Activated naive CD8-positive, alpha-beta T cell treated with anti-CD3 and anti-CD28 coated beads, Interleukin-2, amount 50 U/mL, for 24 hours (primary cell): Measurements from ENCODE around the gene DPY19L3.
"Not testable (repeated sequence)": the region's sequence is repeated elsewhere in the genome, so short reads cannot be mapped to it uniquely, and the experiment has no call there.

Experiments used
- ATAC-seq: fragments of 150-1000 bp; cut with Tn5 transposase; one replicate; pipeline ENCODE4 v1.10.0; 2021
- DNase-seq: peaks from one replicate; pipeline ENCODE4 v3.0.0; 2021
- H3K27ac Mint-ChIP-seq: one replicate; pipeline ENCODE4 v1.8.0; 2021; ENCODE audit warnings: mild to moderate bottlenecking, mixed read lengths
- H3K27me3 Mint-ChIP-seq: one replicate; pipeline ENCODE4 v1.8.0; 2021; ENCODE audit warnings: mixed read lengths
- H3K36me3 Mint-ChIP-seq: one replicate; pipeline ENCODE4 v1.8.0; 2021; ENCODE audit warnings: low read depth, mixed read lengths
- H3K4me1 Mint-ChIP-seq: one replicate; pipeline ENCODE4 v1.8.0; 2021; ENCODE audit warnings: mixed read lengths
- H3K4me3 Mint-ChIP-seq: one replicate; pipeline ENCODE4 v1.8.0; 2021; ENCODE audit warnings: mild to moderate bottlenecking, moderate library complexity, mixed read lengths
- H3K9me3 Mint-ChIP-seq: one replicate; pipeline ENCODE4 v1.8.0; 2021; ENCODE audit warnings: mixed read lengths

The DPY19L3 gene

GRCh38 chr19:32374362-32374761 is 31.2 kb upstream of the DPY19L3 start:
- ATAC-seq, H3K27ac Mint-ChIP-seq: not testable (repeated sequence)
- peaks cover 51% of the 10 kb centered on the region for H3K36me3 Mint-ChIP-seq

GRCh38 chr19:32377088-32377487 is 28.5 kb upstream of the DPY19L3 start:
- H3K27me3 Mint-ChIP-seq, H3K9me3 Mint-ChIP-seq, H3K4me1 Mint-ChIP-seq, ATAC-seq, H3K4me3 Mint-ChIP-seq, DNase-seq, H3K27ac Mint-ChIP-seq: not testable (repeated sequence)
- H3K36me3 Mint-ChIP-seq, result peaks cover 46% of the 10 kb centered on the region

More at GRCh38 chr19:32374362-32374761, 31.2 kb upstream of the DPY19L3 start:
- H3K4me1 Mint-ChIP-seq, DNase-seq, H3K27me3 Mint-ChIP-seq, H3K9me3 Mint-ChIP-seq, H3K4me3 Mint-ChIP-seq: not testable (repeated sequence)

- peaks cover 47% of the 10 kb centered on the region for H3K36me3 Mint-ChIP-seq
- peaks cover 2% of the 10 kb centered on the region for H3K4me1 Mint-ChIP-seq
- no peaks in the 10 kb centered on the region for H3K9me3 Mint-ChIP-seq
- no peak overlapping the region for H3K4me3 Mint-ChIP-seq
- no peaks in the 10 kb centered on the region for H3K27me3 Mint-ChIP-seq
- no peak for DNase-seq
- H3K27ac Mint-ChIP-seq, result no peak overlapping the region
- no peak for ATAC-seq
Observed at GRCh38 chr19:32380269-32380668, 25.3 kb upstream of the DPY19L3 start.

- Mint-ChIP-seq H3K27me3 (no peaks in the 10 kb centered on the region), H3K9me3 (no peaks in the 10 kb centered on the region), H3K27ac (no peak overlapping the region), H3K36me3 (peaks cover 20% of the 10 kb centered on the region), H3K4me1 (no peaks in the 10 kb centered on the region), H3K4me3 (no peak overlapping the region)
- ATAC-seq, result no peak
- DNase-seq, result no peak
Observed at GRCh38 chr19:32387701-32388392, 17.7 kb upstream of the DPY19L3 start.

GRCh38 chr19:32388393-32388855 is 17.1 kb upstream of the DPY19L3 start:
- Mint-ChIP-seq H3K36me3 (peaks cover 15% of the 10 kb centered on the region), H3K27me3 (no peaks in the 10 kb centered on the region), H3K9me3 (no peaks in the 10 kb centered on the region), H3K4me1 (no peaks in the 10 kb centered on the region), H3K4me3 (no peak overlapping the region), H3K27ac (no peak overlapping the region)
- ATAC-seq (no peak), DNase-seq (no peak)

- peaks cover 13% of the 10 kb centered on the region for H3K36me3 Mint-ChIP-seq
- H3K4me3 Mint-ChIP-seq, result no peak overlapping the region
- H3K27me3 Mint-ChIP-seq, result no peaks in the 10 kb centered on the region
- peaks cover 15% of the 10 kb centered on the region for H3K4me1 Mint-ChIP-seq
- no peak overlapping the region for H3K27ac Mint-ChIP-seq
- no peak for ATAC-seq
- H3K9me3 Mint-ChIP-seq, result no peaks in the 10 kb centered on the region
- DNase-seq, result no peak
Observed at GRCh38 chr19:32392901-32393300, 12.7 kb upstream of the DPY19L3 start.

DNA sequence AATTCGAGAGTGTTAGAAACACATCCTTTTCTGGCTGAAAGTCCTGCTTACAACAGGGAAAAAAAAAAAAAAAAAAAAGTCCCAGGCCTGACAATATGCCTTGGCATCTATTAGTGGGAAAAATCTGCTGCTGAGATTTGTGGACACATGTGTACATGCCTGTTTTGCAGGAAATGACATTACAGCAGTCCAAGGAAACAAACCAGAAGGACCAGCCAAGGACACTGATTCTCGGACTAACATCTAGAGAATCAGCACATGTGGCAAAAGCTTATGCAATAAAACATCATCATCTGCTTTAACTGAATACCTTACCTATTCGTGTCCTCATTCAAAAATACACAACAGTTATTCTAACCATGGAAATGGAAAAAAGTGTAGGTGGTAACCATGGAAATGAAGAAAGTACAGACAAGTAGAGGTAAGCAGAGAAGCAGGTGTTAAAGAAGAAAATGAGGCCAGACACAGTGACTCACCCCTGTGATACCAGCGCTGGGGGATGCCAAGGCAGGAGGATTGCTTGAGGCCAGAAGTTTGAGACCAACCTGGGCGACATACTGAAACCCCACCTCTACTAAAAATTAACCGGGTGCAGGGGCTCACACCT is 9.4 kb upstream of the DPY19L3 start:
- Mint-ChIP-seq H3K27ac (peak overlapping the region; percentile 54), H3K27me3 (no peaks in the 10 kb centered on the region), H3K36me3 (peaks cover 10% of the 10 kb centered on the region), H3K4me3 (no peak overlapping the region), H3K4me1 (peaks cover 15% of the 10 kb centered on the region), H3K9me3 (no peaks in the 10 kb centered on the region)
- ATAC-seq (peak; percentile 88), DNase-seq (no peak)

GRCh38 chr19:32397671-32398101 is 7.9 kb upstream of the DPY19L3 start:
- H3K4me3 Mint-ChIP-seq, result no peak overlapping the region
- no peak for DNase-seq
- H3K4me1 Mint-ChIP-seq, result peaks cover 17% of the 10 kb centered on the region
- H3K27me3 Mint-ChIP-seq, result no peaks in the 10 kb centered on the region
- no peaks in the 10 kb centered on the region for H3K9me3 Mint-ChIP-seq
- H3K36me3 Mint-ChIP-seq, result peaks cover 8% of the 10 kb centered on the region
- ATAC-seq, result peak; percentile 57
- H3K27ac Mint-ChIP-seq, result no peak overlapping the region

GRCh38 chr19:32401992-32402391 is 3.6 kb upstream of the DPY19L3 start:
- ATAC-seq (no peak), DNase-seq (no peak)
- Mint-ChIP-seq H3K27me3 (no peaks in the 10 kb centered on the region), H3K4me1 (peaks cover 23% of the 10 kb centered on the region), H3K27ac (no peak overlapping the region), H3K9me3 (no peaks in the 10 kb centered on the region), H3K4me3 (no peak overlapping the region), H3K36me3 (no peaks in the 10 kb centered on the region)

GRCh38 chr19:32403291-32403995 is 2.1 kb upstream of the DPY19L3 start:
- Mint-ChIP-seq H3K4me1 (peaks cover 23% of the 10 kb centered on the region), H3K9me3 (no peaks in the 10 kb centered on the region), H3K4me3 (peak overlapping the region; percentile 84), H3K36me3 (peaks cover 3% of the 10 kb centered on the region), H3K27me3 (no peaks in the 10 kb centered on the region), H3K27ac (peak overlapping the region; percentile 87)
- DNase-seq, result no peak
- ATAC-seq, result no peak

GRCh38 chr19:32404213-32404932 is 1.2 kb upstream of the DPY19L3 start:
- DNase-seq, result peak; percentile 3
- no peak for ATAC-seq
- Mint-ChIP-seq H3K4me1 (peaks cover 23% of the 10 kb centered on the region), H3K27ac (peak overlapping the region; percentile 87), H3K27me3 (no peaks in the 10 kb centered on the region), H3K9me3 (no peaks in the 10 kb centered on the region), H3K4me3 (peak overlapping the region; percentile 84), H3K36me3 (peaks cover 9% of the 10 kb centered on the region)

- ATAC-seq, result no peak
Observed at GRCh38 chr19:32404933-32405430, 588 bp upstream of the DPY19L3 start.

GRCh38 chr19:32406161-32407003 is 812 bp downstream of the DPY19L3 start:
- Mint-ChIP-seq H3K27ac (peak overlapping the region; percentile 73), H3K4me1 (peaks cover 21% of the 10 kb centered on the region), H3K27me3 (no peaks in the 10 kb centered on the region), H3K9me3 (no peaks in the 10 kb centered on the region), H3K4me3 (peak overlapping the region; percentile 84), H3K36me3 (peaks cover 20% of the 10 kb centered on the region)
- DNase-seq, result no peak
- ATAC-seq, result no peak

More at GRCh38 chr19:32404933-32405430, 588 bp upstream of the DPY19L3 start:
- H3K27ac Mint-ChIP-seq, result peak overlapping the region; percentile 87
- peaks cover 23% of the 10 kb centered on the region for H3K4me1 Mint-ChIP-seq
- peak; percentile 22 for DNase-seq
- peak overlapping the region; percentile 84 for H3K4me3 Mint-ChIP-seq
- no peaks in the 10 kb centered on the region for H3K27me3 Mint-ChIP-seq
- no peaks in the 10 kb centered on the region for H3K9me3 Mint-ChIP-seq
- H3K36me3 Mint-ChIP-seq, result peaks cover 13% of the 10 kb centered on the region
